Ovary (tissue), 3 donors: ENCODE data around the gene SLC23A2.

Experiments
- POLR2A ChIP-seq: fragments of 450-650 bp; IDR thresholded peaks from one replicate; pipeline ENCODE4 v1.6.1; 2017; ENCODE audit warnings: antibody characterized with exemption, mild to moderate bottlenecking, moderate library complexity
- TF ChIP-seq, protein P1 (sequence below), 3 donors: fragments of 450-650 bp in 2 of 3; fragments of 200-600 bp in 1 of 3; IDR thresholded peaks; one replicate each; pipeline versions ENCODE4 v1.5.1 to v1.8.0; 2016 to 2022; ENCODE audit warnings: antibody characterized with exemption in 3 of 3, mild to moderate bottlenecking in 1 of 3
- donor health status: DM: no; HTN: no; CAD: no.

DNA sequence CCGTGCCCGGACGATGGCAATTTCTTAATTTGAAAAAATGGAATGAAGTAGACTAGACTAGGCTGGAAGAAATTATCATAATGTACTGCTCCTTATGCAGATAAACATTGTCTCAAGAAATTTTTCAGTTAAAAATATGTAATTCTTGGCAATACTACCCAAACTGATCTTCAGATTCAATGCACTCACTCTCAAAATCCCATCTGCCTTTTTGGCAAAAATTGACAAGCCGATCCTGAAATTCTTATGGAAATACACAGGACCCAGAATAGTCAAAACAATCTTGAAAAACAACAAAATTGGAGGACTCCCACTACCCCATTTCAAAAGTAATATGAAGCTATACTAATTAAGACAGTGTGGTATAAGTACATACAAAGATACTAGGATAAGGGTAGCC is 19.0 kb downstream of the SLC23A2 start:
- TF ChIP-seq, protein P1, sequence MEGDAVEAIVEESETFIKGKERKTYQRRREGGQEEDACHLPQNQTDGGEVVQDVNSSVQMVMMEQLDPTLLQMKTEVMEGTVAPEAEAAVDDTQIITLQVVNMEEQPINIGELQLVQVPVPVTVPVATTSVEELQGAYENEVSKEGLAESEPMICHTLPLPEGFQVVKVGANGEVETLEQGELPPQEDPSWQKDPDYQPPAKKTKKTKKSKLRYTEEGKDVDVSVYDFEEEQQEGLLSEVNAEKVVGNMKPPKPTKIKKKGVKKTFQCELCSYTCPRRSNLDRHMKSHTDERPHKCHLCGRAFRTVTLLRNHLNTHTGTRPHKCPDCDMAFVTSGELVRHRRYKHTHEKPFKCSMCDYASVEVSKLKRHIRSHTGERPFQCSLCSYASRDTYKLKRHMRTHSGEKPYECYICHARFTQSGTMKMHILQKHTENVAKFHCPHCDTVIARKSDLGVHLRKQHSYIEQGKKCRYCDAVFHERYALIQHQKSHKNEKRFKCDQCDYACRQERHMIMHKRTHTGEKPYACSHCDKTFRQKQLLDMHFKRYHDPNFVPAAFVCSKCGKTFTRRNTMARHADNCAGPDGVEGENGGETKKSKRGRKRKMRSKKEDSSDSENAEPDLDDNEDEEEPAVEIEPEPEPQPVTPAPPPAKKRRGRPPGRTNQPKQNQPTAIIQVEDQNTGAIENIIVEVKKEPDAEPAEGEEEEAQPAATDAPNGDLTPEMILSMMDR (IDR thresholded peaks at IDR 0.05): no peak
- TF ChIP-seq POLR2A: no peak
